Measurements from ENCODE around the gene OBSCN.

OBSCN gene

DNA sequence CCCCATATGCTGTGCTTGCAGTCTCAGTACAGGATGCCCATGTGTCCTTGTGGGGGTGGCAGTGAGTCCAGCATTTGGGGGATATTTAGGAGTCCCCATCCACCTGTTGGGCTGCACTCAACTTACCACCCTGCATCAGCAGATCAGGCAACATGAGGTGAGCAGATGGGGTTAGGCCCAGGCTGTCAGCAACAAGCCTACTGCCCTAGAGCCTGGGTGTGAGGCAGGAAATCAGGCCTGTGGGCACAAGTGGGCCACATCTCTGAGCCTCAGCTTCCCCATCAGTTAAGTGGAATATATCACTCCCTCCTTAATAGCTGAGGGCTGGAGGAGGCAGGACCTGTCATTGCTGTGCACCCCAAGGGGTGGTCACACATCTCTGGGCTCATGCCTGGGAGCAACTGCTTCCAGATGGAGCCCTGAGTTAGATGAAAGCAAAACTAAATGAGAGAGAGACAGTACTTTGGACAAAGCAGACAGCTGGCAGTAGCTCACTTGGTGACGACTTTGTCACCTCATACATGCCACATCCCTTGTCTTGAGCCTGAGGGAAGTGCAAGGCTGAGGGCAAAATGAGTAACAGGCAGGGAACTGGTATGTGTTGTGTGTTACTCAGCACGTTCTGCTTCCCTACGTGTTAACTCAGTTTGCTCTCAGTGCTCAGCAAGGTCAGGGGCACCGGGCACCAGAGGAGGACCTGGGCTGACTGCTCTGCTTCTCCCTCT is 150.4 kb downstream of the OBSCN start:
- no peak overlapping the region for H3K4me3 ChIP-seq (replicated peaks; ENCODE audit: low read depth, low read length)
- DNase-seq (ENCODE audit: low read depth): no peak
- TF ChIP-seq, protein P1, sequence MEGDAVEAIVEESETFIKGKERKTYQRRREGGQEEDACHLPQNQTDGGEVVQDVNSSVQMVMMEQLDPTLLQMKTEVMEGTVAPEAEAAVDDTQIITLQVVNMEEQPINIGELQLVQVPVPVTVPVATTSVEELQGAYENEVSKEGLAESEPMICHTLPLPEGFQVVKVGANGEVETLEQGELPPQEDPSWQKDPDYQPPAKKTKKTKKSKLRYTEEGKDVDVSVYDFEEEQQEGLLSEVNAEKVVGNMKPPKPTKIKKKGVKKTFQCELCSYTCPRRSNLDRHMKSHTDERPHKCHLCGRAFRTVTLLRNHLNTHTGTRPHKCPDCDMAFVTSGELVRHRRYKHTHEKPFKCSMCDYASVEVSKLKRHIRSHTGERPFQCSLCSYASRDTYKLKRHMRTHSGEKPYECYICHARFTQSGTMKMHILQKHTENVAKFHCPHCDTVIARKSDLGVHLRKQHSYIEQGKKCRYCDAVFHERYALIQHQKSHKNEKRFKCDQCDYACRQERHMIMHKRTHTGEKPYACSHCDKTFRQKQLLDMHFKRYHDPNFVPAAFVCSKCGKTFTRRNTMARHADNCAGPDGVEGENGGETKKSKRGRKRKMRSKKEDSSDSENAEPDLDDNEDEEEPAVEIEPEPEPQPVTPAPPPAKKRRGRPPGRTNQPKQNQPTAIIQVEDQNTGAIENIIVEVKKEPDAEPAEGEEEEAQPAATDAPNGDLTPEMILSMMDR (IDR thresholded peaks at IDR 0.05; ENCODE audit: low read length, missing control alignments): no peak

- H3K4me3 ChIP-seq (replicated peaks; ENCODE audit: low read depth, low read length): no peak overlapping the region
- TF ChIP-seq, protein P1 (IDR thresholded peaks at IDR 0.05; ENCODE audit: low read length, missing control alignments): no peak
- DNase-seq (ENCODE audit: low read depth): no peak
Measured at GRCh38 chr1:228358764-228359612, 151.1 kb downstream of the OBSCN start.

DNA sequence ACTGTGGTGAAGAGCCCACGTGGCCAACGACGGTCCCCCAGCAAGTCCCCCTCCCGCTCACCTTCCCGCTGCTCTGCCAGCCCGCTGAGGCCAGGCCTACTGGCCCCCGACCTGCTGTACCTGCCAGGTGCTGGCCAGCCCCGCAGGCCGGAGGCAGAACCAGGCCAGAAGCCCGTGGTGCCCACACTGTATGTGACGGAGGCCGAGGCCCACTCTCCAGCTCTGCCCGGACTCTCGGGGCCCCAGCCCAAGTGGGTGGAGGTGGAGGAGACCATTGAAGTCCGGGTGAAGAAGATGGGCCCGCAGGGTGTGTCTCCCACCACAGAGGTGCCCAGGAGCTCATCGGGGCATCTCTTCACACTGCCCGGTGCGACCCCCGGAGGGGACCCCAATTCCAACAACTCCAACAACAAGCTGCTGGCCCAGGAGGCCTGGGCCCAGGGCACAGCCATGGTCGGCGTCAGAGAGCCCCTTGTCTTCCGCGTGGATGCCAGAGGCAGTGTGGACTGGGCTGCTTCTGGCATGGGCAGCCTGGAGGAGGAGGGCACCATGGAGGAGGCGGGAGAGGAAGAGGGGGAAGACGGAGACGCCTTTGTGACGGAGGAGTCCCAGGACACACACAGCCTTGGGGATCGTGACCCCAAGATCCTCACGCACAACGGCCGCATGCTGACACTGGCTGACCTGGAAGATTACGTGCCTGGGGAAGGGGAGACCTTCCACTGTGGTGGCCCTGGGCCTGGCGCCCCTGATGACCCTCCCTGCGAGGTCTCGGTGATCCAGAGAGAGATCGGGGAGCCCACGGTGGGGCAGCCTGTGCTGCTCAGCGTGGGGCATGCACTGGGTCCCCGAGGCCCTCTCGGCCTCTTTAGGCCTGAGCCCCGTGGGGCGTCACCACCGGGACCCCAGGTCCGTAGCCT is 152.0 kb downstream of the OBSCN start:
- no peak overlapping the region for H3K4me3 ChIP-seq (replicated peaks; ENCODE audit: low read depth, low read length)
- TF ChIP-seq, protein P1 (IDR thresholded peaks at IDR 0.05; ENCODE audit: low read length, missing control alignments): no peak
- DNase-seq (ENCODE audit: low read depth): no peak

GRCh38 chr1:228360533-228361313 is 152.9 kb downstream of the OBSCN start:
- no peak for DNase-seq (ENCODE audit: low read depth)
- no peak overlapping the region for H3K4me3 ChIP-seq (replicated peaks; ENCODE audit: low read depth, low read length)
- TF ChIP-seq, protein P1 (IDR thresholded peaks at IDR 0.05; ENCODE audit: low read length, missing control alignments): no peak

- TF ChIP-seq, protein P1 (IDR thresholded peaks at IDR 0.05; ENCODE audit: low read length, missing control alignments): no peak
- no peak for DNase-seq (ENCODE audit: low read depth)
- H3K4me3 ChIP-seq (replicated peaks; ENCODE audit: low read depth, low read length): no peak overlapping the region
Measured at GRCh38 chr1:228361314-228362140, 153.7 kb downstream of the OBSCN start.
